ENCODE results near the gene ARHGAP42. TPM values are rescaled to one million over a fixed set of nuclear protein-coding genes. Genes with fewer than 3 reads are reported as not detected.

ARHGAP42 gene
- total RNA-seq, 1 donor from 2014 or later: 25.1 TPM

DNA sequence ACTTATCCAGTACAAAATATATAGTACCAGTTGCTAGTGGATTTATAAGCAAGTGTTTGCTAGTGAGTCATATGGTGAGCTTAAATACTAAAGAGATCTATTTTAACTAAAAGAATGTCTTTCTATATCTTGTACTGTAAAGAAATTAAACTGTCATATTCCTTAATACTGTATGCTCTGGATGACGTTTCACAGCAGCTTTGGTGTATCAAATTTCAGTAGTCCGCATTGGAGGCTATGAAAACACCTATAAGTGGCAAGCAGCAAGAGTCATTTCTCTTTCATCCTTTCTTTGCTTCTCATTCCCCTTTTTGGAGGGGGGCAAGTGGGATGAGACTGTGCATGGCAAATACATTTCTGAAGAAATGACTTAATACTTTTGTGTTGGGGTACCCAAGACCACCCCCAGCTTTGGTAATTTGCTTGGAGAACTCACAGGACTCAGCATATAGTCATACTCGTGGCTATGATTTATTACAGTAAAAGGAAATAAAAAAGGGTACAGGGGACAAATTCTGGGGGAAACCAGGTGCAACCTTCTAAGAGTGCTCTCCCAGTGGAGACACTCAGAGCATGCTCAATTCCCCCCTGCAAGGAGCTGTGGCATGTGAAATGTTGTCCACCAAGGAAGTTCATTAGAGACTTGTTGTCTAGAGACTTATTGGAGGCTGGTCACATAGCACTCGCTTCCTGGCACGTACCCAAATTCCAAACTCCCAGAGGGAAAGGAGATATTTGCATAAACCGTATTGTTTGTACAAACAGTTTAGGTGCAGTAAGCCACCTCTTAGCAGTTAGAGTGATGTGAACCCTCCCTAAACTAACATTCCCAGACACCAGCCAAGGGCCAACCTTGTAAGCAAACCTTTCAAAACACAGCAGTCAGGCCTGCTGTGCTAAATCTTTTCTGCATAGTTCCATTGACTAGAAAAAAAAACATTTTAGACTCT, 231.7 kb downstream of the ARHGAP42 start:
- DNase-seq (ENCODE audit: low spot score): no peak

GRCh38 chr11:100920593-100920992, 233.5 kb downstream of the ARHGAP42 start:
- no peak for DNase-seq (ENCODE audit: low spot score)

GRCh38 chr11:100922121-100922520, 235.0 kb downstream of the ARHGAP42 start:
- DNase-seq (ENCODE audit: low spot score): no peak

DNA sequence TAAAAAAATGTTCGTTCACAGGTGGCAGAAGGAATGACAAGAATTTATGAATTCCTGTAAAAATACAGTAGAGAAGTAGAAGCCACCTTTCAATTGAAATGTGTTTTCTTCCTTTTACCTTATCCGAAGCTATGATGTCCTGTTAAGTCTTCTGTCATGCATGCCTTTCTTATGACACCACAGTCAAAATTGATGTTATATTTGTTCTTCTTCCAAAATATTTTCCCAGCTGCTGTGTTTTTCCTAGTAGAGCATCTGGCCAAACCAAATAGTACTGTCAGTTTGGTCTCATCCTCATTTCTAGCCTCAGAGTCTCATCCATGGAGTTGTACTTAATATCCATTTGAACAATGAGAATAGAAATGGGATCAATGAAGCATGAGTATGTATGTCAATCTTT, 236.5 kb downstream of the ARHGAP42 start:
- DNase-seq (ENCODE audit: low spot score): no peak

GRCh38 chr11:100925935-100926334, 238.8 kb downstream of the ARHGAP42 start:
- DNase-seq (ENCODE audit: low spot score): no peak

- no peak for DNase-seq (ENCODE audit: low spot score)
These were observed 240.5 kb downstream of the ARHGAP42 start for GRCh38 chr11:100927579-100927978.

- DNase-seq (ENCODE audit: low spot score): no peak
These were observed 241.3 kb downstream of the ARHGAP42 start for GRCh38 chr11:100928426-100928825.

DNA sequence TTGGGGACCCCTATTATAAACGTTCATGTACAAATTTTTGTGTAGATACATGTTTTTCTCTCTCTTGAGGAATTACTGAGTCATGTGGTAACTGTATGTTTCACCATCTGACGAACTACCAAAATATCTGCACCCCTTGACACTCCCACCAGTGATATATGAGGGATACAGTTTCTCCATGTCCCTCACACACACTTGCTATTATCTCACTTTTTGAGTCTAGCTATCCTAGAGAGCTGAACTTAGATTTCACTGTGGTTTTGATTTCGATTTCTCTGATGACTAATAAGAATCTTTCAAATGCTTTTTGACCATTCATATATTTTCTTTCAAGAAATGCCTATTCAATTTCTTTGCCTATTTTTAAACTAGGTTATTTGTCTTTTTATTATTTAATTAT, 242.3 kb downstream of the ARHGAP42 start:
- no peak for DNase-seq (ENCODE audit: low spot score)

GRCh38 chr11:100930185-100930778, 243.2 kb downstream of the ARHGAP42 start:
- no peak for DNase-seq (ENCODE audit: low spot score)

- no peak for DNase-seq (ENCODE audit: low spot score)
These were observed 245.5 kb downstream of the ARHGAP42 start for GRCh38 chr11:100932474-100933100.

- no peak for DNase-seq (ENCODE audit: low spot score)
These were observed 249.7 kb downstream of the ARHGAP42 start for GRCh38 chr11:100936781-100937180.

DNA sequence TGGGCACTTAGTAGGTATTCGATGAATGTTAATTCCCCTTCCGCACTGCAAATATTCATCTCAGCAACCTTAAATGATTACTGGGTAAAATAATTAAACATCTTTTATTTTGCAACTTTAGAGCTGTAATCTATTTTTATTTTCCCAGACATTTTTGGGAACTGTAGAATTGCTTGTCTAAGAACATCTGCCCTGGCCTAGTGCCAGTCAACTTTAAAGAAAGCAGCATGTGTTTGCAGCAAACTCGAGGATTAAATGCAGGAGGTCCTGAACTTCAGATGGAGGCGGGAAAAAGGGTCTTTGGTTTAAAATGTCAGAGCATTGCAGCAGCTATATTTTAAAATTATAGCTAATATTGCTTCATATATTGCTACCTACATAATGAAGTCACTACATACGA, 252.5 kb downstream of the ARHGAP42 start:
- no peak for DNase-seq (ENCODE audit: low spot score)

DNA sequence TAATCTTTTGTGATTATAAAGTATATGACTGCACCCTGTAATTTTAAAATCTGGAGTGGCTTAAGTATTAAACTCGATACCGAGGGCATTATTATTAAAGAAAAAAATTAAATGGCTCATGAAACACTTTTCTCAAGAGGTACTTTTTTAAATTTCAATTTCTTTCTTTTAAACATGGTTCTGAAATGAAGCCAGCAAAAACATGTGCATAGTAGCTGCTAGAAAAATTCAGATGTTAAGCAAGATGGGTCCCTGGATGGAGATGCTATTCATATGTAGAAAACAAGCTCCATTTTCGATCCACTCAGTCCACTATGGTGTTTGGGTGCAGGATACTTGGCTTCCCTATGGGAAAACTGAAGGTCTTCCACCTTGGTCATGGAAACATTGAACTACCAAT, 253.0 kb downstream of the ARHGAP42 start:
- DNase-seq (ENCODE audit: low spot score): no peak

DNA sequence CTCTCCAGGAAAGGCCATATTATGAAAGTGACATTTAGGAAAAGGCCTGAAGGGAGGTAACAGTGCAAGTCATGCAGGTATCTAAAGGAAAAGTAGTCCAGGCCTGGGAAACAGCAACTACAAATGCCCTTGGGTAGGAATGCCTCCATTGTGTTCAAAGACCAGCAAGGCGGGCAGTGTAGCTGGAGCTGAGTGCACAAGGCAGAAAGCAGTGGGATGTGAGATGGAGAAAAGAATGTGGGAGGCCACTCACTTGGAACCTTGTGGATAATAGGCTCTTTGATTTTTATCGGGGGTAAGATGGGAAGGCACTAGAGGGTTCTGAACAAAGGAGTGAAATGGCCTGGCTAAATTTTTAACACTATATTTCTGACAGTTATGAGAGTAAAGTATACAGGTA, 253.9 kb downstream of the ARHGAP42 start:
- no peak for DNase-seq (ENCODE audit: low spot score)

DNA sequence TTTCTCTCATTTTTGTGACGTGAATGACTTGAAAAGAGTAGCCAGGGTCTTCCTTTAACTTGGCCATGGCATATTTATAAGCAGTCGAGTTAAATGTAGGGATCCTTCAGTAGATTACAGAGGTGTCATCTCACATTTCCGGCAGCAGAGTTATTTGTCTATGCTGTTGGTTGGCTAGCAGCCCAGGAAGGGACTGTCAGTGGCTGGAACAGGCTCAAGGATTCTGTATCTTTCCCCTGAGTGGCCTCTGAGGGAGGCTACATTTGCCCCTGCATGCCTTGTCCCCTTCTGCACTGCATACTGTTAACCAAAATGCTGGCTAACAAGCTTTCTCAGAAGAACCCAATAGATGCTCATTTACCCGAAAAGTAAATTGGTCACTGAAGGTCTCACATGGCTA, 254.9 kb downstream of the ARHGAP42 start:
- peak; percentile 58 for DNase-seq (ENCODE audit: low spot score)

DNA sequence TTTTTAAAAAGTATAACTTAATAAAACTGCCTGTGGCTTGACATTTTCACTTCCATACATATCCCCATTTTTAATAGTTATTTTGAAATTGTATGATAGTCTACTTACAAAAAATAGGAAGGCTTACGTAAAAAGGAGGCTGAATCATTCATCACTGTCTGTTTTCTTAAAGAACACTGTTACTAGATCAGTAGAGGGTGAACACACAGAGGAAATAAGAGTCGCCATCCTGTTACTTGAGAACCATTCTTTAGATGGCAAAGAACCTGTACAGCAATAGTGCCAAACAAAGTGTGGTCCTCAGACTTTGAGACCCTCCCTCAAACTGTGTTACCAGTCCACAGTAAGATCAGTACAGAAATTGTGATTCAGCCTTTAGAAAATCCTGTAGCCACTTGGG, 261.8 kb downstream of the ARHGAP42 start:
- no peak for DNase-seq (ENCODE audit: low spot score)

- DNase-seq (ENCODE audit: low spot score): no peak
These were observed 262.4 kb downstream of the ARHGAP42 start for GRCh38 chr11:100949443-100949842.

DNA sequence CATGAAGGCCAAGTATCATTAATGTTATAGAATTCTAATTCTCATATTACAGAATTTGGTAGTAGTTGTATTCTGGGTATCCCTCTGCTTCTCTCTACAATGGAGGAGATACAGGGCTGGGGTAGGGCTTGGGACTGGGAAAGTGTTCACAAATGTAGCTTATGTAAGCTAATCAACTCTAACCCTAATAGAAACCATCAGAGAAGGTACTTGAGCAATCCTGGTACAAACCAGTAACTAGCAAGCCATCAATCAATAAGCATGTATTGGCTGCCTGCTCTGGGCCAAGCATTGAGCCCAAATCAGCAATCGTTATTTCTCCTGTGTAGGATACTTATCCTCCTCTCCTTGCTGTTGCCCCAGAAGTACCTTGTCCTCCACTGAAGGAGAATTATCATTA, 268.2 kb downstream of the ARHGAP42 start:
- DNase-seq (ENCODE audit: low spot score): no peak

GRCh38 chr11:100956351-100956750, 269.3 kb downstream of the ARHGAP42 start:
- DNase-seq (ENCODE audit: low spot score): no peak

DNA sequence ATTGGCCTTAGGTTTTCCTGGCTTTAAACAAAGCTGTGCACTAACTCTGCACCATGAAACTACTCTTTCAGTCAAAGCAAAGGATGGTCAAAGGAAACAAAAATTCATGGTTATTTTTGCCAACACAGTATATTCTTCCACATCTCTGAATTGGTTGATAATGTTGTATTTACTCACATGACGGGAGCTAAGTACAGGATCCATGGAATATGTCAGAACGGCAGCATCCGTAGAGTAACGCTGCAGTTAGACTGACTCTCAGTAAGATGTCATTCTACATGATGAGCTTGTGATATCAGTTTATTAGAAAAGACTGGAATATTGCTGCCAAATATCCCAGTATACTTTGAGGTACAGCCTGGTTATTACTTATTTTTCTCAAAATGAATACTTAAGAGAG, 270.4 kb downstream of the ARHGAP42 start:
- no peak for DNase-seq (ENCODE audit: low spot score)

GRCh38 chr11:100961633-100962032, 274.5 kb downstream of the ARHGAP42 start:
- no peak for DNase-seq (ENCODE audit: low spot score)

DNA sequence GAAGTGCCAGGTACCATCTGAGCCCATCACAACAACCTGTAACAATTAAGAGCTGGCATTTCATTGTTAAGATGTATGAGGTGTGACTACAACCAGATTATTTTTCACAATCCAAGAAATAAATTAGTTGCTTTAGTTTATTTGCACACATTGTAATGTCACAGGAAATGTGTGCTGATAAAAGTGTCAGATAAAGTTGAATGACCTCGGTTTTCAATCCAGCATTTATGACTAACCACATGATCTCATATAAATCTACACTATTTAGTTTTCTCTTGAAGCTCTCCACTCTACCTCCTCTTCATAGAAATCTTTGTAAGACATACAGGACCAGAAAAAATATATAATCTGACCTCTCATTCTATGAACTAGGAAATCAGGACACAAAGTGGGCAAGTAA, 276.3 kb downstream of the ARHGAP42 start:
- no peak for DNase-seq (ENCODE audit: low spot score)

DNA sequence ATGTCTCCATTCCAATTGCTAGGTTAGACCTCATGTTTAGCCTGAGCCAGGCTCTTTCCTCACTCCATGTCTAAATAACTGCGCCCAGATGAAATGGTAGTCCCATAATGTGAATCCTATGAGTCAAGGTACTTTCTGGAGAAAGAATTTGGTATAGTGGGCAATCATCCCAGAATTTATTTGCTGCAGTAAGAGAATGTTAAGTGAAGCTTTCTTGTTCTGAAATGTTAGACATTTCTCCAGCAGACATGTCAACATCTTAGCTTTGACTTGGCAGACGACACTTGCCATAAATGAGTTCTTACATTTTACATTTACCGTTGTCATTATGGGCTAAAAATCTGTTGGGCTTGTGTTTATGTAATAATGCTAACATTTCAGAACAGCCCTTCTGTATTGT, 277.3 kb downstream of the ARHGAP42 start:
- DNase-seq (ENCODE audit: low spot score): no peak
